GM21528 (cell line): ENCODE data around the gene EEF2K.
"Not testable (repeated sequence)": the region's sequence is repeated elsewhere in the genome, so short reads cannot be mapped to it uniquely, and the experiment has no call there.

Source experiments
- ATAC-seq: cut with Tn5 transposase; IDR thresholded peaks from one replicate; pipeline ENCODE4 v1.9.1; 2021; ENCODE audit warnings: mild to moderate bottlenecking, moderate library complexity; ENCODE audit not compliant: unreplicated experiment, low FRiP score

The EEF2K gene

DNA sequence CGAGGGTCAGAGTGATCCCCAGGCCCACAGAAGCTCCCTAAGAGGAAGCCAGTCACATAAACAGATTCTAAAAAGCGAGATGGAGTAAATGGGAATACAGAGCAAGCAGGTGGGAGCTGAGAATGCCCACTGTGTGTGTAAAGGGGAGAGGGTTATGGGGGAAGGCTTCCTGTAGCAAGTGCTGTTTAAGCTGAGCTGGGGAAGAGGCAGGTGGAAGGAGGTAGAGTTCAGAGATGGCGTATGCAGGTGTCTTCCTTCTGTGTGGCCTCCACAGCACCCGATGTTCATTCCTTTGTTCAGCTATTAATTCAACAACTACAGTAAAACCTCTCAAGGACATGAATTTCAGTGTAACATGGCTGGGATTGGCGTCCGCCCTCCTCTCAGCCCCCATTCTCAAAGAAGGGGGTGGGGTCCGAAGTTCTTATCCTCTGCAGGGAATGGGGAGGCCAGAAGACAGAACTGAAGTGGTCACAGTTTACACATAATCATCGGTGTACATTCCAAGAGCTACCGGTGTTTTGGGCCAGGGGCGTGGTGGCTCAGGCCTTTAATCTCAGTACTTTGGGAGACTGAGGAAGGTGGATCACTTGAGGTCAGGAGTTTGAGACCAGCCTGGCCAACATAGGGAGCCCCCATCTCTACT is 1.8 kb downstream of the EEF2K start:
- ATAC-seq = no peak

DNA sequence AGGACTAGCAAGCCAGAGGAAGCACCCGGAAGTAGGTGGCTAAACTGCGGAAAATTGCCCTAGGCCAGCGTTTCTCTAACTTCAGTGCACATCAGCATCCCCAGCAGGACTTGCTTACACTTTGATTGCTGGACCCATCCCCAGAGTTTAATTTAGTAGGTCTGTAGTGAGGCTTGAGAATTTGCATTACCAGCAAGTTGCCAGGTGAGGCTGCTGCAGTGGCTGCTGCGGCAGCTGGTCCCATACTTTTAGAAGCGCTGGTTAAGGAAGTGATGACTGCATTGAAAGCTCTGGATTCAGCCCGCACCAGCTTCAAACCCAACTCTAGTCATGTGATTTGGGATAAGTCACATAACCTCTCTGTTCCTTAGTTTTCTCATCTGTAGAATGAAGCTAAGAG is 4.2 kb downstream of the EEF2K start:
- no peak for ATAC-seq

DNA sequence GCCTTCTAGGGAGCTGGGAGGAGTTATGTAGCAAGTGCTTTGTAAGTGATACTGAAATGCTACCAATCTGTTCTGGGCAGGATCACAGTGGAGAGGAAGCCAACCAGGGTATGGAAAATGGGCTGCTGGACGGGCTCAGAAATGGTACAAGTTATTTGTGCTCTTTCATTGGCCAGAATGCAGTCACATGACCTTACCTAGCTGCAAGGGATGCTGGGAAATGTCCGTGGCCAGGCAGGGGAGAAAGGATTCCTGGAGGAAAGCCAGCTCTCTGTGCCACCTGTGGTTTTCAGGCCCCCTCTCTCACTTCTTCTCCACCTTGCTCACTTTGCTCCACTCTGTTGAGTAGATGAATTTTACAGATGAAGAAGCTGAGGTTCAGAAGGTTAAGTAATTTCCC is 4.8 kb downstream of the EEF2K start:
- no peak for ATAC-seq

DNA sequence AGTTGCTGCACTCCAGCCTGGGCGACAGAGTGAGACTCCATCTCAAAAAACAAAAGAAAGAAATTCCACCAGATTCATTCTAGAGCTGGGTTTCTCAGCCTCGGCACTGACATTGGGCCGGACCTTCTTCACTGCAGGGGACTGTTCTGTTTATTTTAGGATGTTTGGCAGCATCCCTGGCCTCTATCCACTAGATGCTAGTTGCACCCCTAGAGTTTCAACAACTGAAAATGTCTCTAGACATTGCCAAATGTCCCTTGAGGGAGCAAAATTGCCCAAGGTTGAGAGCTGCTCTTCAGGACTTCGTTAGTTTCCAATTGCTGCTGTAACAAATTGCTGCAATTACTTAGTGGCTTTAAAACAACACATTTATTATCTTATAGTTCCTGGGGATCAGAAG is 7.2 kb downstream of the EEF2K start:
- ATAC-seq = no peak

DNA sequence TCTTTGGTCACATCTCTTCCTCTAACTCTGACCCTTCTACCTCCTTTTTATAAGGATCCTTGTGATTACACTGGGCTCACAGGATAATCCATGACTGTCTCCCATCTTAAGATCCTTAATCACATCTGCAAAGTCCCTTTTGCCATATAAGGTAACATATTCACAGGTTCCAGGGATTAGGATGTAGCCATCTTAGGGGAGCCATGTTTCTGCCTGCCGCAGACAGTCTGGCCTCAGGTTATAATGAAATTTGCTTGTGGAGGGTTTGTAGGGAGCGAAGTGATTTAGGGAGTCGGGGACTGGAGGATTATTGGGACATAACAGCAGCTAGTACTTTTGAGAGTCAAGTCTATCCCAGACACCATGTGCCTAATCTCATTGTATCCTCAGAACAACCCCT is 7.7 kb downstream of the EEF2K start:
- no peak for ATAC-seq

DNA sequence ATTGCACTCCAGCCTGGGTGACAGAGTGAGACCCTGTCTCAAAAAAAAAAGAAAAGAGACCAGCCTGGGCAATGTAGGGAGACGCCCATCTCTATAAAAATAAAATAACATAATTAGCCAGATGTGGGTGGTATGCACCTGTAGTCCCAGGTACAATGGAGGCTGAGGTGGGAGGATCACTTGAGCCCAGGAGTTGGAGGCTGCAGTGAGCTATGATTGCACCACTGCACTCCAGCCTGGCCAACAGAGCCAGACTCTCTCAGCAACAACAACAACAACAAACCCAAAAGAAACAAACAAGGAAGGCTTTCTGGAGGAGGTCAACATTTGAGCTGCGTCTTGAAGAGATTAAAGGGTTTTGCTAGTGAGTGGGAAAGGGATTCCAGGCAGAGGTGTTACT is 8.3 kb downstream of the EEF2K start:
- ATAC-seq = no peak

DNA sequence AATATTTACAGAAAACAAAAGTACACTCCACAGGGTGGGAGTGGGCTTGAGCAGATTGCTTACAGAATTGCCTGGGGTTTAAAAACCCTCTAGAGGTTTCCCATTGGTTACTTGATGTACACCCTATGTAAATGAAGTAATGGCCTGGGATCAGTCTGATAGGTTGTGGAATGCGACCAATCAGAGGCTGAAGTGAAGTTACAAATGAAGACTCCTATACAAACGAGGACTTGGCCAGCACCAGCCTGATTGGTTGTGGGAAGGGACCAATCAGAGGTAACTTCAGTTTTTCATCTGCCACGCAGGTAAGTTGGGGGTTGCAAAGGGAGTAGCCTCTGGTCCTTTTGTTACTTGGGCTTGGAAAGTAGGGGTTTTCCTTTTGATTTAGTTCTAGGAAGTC is 8.8 kb downstream of the EEF2K start:
- no peak for ATAC-seq

DNA sequence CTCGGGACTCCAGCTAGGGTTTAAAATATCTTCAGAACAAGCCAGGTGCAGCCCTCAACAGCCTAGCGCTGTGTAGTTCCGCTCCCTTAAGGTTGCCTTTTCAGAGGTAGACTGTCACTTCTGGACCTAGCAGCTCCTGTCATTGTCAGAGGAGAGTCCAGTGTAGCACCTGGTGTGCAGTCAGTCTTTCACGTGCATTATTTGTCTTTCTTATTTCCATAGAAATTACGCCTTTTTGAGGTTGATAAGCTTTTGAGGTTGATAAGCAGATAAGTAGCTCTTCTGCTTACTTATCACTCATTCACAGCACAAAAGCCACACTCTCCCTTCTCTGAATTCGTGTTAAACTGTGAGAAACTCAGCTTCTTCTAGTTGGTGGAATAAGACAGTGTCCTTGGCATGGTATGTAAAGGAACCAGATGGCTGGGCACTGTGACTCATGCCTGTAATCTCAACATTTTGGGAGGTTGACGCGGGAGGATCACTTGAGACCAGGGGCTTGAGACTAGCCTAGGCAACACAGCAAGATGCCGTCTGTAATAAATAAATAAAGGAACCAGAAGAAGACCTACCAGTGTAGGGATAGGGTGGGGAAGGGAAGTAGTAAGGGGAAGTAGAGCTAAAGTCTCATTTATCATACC is 10.2 kb downstream of the EEF2K start:
- no peak for ATAC-seq

DNA sequence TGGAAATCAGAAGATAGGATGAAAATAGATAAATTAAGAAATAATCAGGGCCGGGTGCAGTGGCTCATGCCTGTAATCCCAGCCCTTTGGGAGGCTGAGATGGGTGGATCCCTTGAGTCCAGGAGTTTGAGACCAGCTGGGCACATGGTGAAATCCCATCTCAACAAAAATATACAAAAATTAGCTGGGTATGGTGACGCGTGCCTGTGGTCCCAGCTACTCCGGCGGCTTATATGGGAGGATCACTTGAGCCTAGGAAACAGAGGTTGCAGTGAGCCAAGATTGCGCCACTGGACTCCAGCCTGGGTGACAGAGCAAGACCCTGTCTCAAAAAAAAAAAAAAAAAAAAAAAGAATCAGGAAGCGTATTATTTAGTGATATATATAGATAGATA is 10.8 kb downstream of the EEF2K start:
- not testable (repeated sequence) for ATAC-seq

DNA sequence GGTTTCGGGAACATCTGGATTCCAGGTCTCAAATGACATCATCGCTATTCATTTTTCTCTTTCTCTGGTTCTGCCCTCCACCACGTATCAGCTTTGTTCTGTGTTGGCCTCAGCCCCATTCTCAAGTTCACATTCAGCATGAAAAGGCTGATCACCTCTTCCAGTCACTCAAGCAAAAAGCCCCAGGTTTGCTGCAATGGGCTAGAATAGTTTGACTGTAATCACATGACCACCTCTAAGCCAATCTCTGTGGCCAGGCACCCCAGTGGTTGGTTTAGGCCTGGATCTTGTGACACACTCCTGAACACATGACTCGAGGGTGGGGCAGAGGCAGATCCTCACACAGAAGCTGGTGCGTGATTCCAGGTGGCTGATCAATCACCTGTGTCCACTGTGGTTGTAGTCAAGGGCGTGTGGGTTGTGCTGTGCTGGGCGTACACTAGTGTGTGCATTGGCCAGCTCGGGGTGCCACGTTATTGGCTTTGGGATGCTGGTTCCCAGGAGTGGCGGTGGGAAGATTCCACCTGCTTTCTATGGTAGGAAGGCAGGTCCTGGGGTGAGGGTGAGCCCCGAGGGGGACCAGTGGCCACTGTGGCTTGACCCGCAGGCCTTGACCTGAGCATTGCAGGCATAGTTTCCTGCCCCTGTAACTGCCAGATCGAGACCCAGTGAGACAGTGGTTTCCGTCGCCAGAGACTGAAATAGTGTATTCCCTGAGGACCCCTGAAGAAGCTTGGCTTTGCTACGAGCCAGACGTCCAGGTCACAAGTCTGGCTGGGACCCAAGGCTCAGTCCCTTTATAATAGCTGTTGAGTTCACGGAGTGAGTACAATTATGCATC is 12.0 kb downstream of the EEF2K start:
- ATAC-seq = peak; percentile 55

DNA sequence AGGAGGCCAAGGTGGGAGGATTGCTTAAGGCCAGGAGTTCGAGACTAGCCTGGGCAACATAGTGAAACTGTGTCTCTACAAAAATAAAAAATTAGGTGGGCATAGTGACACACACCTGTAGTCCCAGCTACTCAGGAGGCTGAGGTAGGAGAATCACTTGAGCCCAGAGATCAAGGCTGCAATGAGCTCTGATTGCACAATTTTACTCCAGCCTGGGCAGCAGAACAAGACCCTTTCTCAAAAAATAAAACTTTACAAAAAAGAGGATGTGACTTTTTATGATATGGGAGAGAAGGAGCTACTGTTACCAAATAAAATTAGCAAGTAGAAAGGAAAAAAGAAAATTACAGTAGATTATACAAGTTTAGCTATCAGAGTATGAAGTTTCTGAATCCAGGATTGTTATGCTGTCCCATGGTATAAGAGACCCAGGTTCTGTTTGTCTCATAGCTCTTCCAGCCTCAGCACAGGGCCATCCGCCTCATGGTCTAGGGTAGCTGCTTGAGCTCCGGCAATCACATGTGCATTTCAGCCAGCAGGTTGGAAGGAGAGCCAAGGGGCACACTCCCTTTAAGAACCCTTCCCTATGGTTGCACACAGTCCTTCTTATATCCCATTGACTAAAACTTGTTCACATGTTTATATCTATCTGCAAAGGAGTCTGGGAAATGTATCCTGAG is 13.5 kb downstream of the EEF2K start:
- ATAC-seq = no peak

DNA sequence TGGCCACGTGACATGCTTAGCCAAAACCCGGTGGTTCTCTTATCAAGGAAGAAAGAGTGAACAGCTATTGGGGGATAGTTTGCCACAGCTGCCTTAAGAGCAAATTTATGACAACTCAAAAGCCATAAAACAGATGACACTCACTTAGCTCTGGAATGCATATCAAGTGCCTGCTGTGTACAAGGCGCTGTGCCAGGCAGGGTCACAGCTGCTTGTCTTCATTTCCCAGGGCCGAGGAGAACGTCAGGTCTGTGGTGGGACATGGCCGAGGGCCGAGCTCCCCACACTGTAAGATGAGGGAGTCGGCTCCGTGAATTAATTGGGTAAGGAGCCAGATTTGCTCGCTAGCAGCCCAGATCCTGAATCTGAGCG is 14.0 kb downstream of the EEF2K start:
- no peak for ATAC-seq

DNA sequence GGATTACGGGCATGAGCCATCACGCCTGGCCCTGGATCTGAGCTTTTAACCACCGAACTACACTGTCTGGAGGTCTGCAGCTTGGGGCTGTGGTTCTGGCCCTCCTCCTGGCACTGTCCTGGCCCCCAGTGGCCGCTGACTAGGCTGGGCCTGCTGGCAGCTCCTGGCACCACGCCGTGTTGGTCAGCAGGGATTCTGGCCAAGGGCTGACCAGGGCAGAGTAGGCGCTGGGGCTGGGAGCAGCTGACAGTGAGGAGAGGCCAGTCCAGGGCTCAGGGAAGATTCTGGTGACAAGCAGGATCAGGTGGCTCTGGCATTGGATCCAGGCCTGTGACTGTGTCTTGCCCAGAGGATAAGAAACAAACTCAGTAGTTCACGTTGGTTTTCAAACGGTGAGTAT is 14.6 kb downstream of the EEF2K start:
- no peak for ATAC-seq

DNA sequence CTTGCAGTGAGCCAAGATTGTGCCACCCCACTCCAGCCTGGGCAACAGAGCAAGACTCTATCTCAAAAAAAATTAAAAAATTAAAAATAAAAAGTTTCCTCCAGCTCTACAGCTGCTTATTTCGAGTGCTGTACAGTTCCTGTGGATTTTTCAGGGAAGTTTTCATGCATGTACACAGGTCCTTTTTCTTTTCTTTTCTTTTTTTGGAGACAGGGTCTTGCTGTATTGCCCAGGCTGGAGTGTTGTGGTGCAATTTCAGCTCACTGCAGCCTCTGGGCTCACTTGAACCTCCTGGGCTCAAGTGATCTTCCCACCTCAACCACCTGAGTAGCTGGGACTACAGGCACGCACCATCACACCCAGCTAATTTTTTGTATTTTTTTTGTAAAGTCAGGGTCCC is 15.9 kb downstream of the EEF2K start:
- no peak for ATAC-seq

DNA sequence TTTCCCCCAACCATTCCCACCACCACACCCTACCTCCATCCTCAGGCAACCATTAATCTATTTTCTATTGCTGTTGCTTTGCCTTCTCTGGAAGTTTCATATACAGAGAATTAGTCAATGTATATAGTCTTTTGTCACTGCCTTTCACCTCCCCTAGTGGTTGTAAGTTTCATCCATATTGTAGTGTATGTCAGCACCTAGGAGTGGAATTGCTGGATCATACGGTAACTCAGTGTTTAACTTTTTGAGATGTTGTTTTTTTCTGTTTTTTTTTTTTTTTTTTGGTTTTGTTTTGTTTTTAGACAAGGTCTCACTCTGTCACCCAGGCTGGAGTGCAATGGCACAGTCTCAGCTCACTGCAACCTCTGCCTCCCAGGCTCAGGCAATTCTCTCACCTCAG is 16.9 kb downstream of the EEF2K start:
- ATAC-seq = no peak

DNA sequence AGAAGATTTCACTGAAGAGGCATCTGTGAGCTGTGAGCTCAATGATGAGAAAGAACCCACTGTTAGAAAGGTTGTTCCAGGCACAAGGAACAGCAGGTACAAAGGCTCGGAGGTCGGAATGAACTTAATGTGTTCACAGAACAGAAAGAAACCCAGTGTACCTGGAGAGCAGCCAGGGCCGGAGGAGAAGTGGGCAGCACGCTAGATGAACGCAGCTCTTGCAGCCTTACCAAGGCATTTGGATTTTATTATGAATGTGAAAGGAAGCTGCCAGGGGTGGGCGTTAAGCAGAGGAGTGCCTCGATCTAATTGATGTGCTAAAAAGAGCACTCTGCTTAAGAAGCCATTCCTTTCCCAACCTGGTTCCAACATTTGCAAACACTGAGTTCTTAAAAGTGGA is 19.0 kb downstream of the EEF2K start:
- ATAC-seq = no peak

DNA sequence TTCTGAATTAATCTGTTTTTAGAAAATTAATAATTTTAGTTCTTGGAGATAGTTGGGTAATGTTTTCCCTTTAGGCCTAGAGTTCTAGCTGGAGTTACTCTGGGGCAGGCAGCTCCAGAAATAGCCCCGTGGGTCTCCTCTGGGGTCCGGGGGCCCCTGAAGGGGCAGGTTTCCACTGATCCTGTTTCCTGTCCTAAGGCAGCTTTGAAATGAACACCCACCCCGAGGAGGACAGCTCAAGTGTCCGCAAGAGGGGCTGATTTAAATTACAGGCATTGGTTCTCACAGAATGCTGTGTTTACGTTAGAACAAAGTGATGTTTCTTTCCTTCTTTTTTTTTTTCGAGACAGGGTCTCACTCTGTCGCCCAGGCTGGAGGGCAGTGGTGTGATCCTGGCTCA is 23.8 kb downstream of the EEF2K start:
- no peak for ATAC-seq

DNA sequence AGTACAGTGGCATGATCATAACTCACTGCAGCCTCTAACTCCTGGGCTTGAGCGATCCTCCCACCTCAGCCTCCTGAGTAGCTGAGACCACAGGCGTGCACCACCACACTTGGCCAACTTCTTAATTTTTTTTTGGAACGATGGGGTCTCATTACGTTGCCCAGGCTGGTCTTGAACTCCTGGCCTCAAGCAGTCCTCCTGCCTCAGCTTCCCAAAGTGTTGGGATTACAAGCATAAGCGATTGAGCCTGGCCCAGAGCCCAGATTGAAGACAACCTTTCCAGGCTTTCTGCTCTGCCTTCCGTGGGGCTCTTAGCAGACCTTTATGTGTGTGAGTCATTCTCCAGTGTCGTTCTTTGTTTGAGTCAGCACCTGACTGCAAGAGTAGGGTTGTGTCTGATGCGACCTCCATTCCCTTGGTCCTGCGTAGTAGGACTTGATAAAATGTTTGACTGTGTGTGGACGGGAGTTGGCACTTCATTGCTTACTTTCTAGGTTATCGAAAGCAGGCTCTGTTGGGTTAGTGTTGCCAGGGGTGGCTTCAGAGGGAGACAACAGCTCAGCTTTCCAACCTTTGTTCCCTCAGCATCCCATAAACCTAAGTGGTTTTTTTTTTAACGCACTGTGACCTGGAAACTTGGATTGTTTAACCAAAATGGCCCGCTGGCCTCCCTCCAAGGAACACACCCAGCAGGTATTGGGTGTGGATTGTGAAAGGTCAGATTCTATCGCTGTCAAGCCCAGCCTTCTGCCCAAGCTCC is 26.4 kb downstream of the EEF2K start:
- no peak for ATAC-seq

DNA sequence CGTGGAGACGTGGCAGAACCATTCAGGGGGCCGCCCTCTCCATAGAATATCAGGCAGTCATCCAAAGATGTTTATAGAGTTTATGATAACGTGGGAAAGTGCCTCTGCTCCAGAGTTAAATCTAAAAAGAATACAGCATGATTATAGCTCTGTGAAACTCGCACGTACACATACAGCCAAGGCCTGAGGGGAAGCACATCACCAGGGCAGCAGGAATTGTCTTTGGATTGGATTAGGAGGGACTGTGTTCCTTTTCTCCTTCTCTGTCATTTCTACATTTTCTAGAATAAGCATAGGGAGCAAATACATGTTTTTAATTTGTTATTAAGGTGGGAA is 26.9 kb downstream of the EEF2K start:
- no peak for ATAC-seq

DNA sequence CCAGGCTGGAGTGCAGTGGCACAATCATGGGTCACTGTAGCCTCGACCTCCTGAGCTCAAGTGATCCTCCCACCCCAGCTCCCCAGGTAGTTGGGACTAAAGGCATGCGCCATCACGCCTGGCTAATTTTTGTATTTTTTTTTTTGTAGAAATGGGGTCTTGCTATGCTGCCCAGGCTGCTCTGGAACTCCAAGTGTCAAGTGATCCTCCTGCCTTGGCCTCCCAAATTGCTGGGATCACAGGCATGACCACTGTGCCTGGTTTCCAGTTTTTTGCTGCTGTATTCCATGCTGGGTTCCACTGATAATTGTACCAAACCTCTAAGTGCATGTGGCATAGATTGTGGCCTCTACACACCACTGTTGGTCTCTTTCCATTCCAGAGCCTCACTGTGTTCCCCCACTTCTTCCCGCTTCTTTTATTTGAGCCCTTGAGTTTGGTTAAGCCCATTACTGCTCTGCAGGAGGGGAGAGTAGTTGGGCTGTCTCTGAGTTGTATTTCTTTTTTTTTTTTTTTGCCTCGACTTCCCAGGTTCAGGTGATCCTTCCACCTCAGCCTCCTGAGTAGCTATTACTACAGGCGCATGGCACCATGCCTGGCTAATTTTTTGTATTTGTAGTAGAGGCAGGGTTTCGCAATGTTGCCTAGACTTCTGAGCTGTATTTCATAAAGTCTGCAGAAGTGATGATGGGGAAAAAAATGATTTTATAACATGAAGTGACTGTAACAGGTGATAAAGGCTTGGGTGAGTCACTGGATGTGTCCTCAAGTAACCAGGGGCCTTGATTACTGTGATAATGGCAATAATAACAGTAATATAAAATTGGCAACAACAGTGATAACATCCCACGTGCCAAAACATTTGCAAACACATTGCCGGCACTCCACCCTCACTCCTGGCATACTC is 30.0 kb downstream of the EEF2K start:
- no peak for ATAC-seq
